GM23248 (cell line): ENCODE results near the gene SLC5A10.
"Not testable (repeated sequence)": the region's sequence is repeated elsewhere in the genome, so short reads cannot be mapped to it uniquely, and the experiment has no call there.

ENCODE experiments used
- EZH2 ChIP-seq: fragments of 200-600 bp; sonication (generic); IDR thresholded peaks from 2 replicates; pipeline ENCODE4 v1.6.1; 2018; ENCODE audit warnings: antibody characterized with exemption, mild to moderate bottlenecking; ENCODE audit not compliant: insufficient read depth, poor library complexity, severe bottlenecking
- EZH2phosphoT487 ChIP-seq: fragments of 200-600 bp; sonication (generic); IDR thresholded peaks from 2 replicates; pipeline ENCODE4 v1.6.1; 2018; ENCODE audit warnings: antibody characterized with exemption, moderate library complexity, mild to moderate bottlenecking, low read depth; ENCODE audit not compliant: insufficient read depth

GRCh38 chr17:19070318-19071168 lies 118.6 kb downstream of the SLC5A10 start:
- TF ChIP-seq EZH2phosphoT487, EZH2: not testable (repeated sequence)
